KG1 (cell line): ENCODE measurements around the gene CADPS.

ENCODE experiments used
- DNase-seq: peaks from one replicate; lab custom pipeline; 2025; lab: John Stamatoyannopoulos, UW

CADPS gene

GRCh38 chr3:62556121-62556815 lies 318.9 kb downstream of the CADPS start:
- no peak for DNase-seq

DNA sequence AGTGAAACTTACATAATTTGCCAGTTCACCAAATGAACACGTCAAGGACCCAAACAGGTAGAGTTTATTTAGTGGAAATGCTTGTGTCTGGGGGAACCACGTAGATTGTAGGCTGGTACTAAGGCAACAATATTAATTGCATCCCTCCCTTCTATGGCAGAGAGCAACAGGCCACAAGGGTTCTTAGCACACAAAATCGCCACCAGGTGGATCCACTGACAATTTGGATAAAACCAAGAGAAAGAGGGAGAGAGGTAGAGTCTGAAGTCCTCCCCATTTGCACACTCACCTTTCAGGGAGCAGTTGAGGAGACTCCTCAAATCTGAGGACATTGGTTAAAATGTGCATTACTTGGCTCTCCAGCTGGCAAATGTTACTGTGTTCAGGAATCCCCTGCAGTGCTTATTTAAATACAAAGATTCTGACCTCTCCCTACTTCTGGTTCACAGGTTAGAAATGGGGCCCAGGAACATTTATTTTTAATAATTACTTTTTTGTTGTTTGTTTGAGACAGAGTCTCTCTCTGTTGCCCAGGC lies 320.9 kb downstream of the CADPS start:
- DNase-seq: no peak

DNA sequence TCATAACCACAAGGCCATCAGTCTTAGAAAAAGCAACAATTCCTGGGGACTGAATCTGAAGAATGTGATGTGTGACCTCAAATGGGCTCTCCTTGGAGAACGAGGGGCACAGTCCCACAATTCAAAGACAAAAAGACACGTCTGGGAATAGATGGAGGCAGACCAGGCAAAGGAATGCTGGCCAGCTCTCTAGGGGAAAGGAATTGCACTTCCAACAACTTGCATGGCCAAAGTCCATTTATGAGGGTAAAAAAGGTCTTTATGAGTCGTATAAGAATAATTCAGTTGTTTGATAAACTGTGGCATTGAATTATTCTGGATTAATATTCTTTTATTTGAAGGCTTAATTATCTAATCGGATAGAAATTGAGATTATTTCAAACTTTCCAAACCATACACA lies 321.4 kb downstream of the CADPS start:
- no peak for DNase-seq

DNA sequence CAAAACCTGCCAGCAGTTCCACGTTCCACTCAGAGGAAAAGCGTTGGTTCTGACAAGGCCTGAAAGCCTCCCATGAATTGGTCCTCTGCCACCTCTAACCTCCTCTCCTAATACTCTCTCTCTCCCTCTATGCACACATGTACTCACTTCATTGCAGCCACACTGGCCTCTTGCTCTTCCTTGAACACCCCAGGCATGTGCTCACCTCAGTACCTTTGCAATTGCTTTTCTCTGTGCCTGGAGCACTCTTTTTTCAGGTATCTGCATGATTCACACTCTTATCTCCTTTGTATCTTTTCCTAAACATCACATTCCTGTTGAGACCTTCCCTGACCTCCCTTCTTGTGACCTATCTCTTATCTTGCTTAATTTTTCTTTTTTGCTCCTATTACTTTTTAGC lies 323.7 kb downstream of the CADPS start:
- no peak for DNase-seq

- no peak for DNase-seq
These were observed 324.8 kb downstream of the CADPS start for GRCh38 chr3:62550439-62550838.

- DNase-seq: no peak
These were observed 326.5 kb downstream of the CADPS start for GRCh38 chr3:62548528-62549205.

DNA sequence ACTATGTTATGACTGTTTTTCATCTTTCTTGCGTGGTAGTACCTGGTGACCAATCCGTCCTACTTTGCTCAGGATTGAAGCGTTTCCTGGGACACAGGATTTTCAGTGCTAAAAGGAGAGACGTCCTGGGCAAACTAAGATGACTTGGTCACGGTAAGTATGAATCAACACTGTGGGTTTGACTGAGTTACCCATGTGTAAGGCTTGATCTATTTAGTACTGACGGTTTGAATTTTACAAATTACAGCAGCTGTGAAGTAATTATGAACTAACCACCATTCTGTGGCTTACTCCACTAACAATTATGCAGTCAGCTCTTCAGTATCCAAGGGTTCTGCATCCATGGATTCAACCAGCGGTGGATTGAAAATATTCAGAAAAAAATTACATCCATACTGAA lies 328.9 kb downstream of the CADPS start:
- DNase-seq: no peak

DNA sequence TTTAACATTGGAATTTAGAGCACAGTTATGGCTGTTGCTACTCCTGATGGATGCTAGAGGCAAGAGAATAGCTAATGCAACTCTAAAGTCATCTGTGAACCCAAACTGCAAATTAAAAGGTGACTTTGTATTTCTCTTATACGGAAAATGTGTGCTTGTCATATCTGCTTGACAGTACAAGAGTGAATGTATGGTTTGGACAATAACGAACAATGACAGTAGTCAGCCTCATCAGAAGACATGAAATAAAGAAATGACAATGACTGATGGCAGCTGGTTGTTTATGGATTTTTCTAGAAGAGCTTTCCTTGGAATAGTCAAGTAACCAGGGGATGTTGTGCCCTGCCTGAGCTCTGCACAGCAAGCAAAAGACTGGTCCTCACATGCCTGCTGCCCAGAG lies 333.0 kb downstream of the CADPS start:
- no peak for DNase-seq

- DNase-seq: no peak
These were observed 335.5 kb downstream of the CADPS start for GRCh38 chr3:62539762-62540161.

- DNase-seq: no peak
These were observed 336.4 kb downstream of the CADPS start for GRCh38 chr3:62538691-62539356.

GRCh38 chr3:62534326-62534725 lies 340.9 kb downstream of the CADPS start:
- DNase-seq: no peak

DNA sequence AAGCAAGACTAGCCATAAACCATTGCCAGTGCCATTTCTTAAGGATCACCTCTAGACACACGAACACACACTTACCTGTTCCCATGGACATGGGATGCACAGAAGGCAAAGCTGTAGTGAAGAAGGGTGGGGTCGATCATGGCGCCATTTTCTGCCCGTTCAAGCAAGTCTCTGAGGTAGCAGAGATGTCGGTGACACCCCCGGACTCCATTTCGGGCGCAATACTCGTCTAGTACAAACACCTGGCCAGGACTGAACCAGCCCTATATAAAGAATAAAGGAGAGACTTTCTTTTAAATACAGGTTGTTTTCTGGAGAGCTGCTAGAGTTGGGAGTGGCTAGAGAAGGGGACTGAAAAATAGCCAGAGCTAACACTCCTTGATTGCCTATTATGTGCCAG lies 342.4 kb downstream of the CADPS start:
- DNase-seq: no peak

DNA sequence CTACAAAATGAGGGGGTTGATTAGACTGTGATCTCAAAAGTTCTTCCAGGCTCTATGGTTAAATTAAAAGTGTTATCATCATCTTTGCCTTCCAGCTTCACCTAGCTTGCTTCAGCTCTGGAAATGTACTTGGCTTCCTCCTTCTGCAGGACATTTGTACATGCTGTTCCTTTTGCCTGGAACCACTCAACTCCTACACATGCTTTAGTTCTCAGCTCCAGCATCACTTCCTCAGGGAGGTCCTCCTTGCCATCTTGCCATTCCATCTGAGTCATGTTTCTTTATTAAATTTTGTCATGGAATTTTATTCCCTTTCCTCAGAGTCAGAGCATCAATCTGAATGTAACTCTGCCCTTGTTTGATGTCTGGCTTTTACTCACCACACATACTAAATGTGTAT lies 343.2 kb downstream of the CADPS start:
- DNase-seq: no peak

DNA sequence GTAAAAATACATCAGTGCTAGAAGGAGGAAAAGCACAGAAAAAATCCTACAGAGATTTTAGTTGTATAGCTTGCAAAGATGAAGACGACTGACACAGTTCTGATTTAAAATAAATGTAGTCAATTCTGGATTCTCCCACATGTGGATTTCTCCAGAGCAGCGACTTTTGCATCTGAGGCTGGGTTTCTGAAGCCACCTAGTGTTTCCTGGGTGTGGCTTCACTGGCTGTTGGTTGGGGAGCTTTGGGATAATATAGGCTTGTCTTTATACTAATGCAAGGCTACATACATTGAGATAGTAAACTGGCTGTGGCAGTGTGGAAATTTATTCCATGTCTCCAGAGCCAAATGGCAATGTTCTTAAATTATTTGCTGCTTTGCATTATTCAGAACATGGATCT lies 343.7 kb downstream of the CADPS start:
- no peak for DNase-seq

GRCh38 chr3:62529230-62529629 lies 346.0 kb downstream of the CADPS start:
- no peak for DNase-seq

GRCh38 chr3:62527474-62527873 lies 347.7 kb downstream of the CADPS start:
- DNase-seq: no peak

- no peak for DNase-seq
These were observed 349.9 kb downstream of the CADPS start for GRCh38 chr3:62525281-62525680.

DNA sequence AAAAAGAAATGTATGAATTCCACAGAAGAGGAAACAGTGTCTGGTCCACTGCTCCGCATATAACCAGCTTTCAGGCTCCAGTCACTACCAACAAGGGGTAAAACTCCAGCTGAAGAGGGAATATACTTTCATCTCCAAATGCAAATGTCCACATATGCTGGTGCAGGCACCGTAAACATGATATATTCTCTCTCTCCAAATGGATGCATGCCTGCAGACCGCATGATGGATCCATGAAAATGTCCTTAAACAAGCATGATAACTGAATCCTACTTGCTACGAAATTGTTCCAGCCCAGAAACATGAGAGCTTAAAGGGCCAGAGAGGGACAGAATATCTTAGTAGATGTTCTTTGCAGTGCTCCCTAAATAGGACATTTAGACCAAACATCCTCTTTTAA lies 351.5 kb downstream of the CADPS start:
- no peak for DNase-seq

GRCh38 chr3:62521464-62522105 lies 353.6 kb downstream of the CADPS start:
- DNase-seq: no peak

GRCh38 chr3:62503516-62503915 lies 371.7 kb downstream of the CADPS start:
- DNase-seq: no peak

DNA sequence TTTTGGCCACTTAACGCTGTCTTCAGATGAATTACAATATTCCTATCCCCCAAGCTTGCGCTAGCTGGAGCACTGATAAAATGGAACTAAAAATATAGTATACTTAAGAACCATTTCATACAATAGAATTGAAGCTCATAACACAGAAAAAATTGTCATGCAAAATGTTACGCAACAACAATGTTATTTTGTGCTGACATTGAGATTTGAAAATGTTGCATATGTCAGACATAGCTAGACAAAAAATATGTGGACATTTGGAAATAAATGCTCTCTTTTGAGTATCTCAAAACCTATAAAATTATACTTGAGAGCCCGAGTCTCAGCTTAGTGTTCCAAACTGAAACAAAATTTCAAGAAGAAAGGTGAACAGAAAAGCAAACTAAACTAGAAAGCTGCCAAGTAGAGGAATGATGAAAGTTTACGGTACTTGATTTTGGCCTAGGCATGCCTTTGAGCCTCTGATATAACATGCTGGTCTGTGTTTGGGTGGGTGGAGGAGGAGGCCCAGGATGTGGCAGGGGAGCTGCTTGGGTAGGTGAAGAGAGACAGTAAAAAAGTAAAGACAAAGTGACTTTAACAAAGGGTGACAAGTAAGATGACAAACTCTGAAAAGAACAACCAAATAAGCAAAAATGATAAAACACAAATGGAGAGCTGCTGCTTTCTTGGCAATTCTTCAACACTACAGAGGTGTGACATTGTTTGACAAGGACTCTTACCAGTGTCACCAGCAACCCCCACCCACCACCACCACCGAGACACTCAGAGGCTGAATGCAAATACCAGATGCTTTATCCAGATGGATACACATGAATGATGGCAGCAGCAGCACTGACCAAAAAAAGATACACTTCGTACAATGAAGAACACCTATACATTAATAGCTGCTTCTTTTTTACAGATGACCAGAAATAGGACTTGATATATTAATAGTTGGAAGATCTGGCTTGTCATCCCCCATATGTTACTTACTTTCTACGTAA lies 372.6 kb downstream of the CADPS start:
- DNase-seq: no peak
